Gastroesophageal sphincter (tissue), 3 donors: Measurements from ENCODE around the gene IQSEC1.

Experiments used
- CTCF ChIP-seq, 4 experiments: fragments of 200-600 bp in 2 of 4; fragments of 450-650 bp in 2 of 4; sonication (generic) in 1 of 4; IDR thresholded peaks; one replicate each; pipeline ENCODE4 v1.5.1; 2017 to 2019; ENCODE audit warnings: antibody characterized with exemption in 4 of 4, mild to moderate bottlenecking in 2 of 4, moderate library complexity in 2 of 4
- POLR2A ChIP-seq, 2 donors: fragments of 450-650 bp; IDR thresholded peaks; one replicate each; pipeline ENCODE4 v1.6.1; 2017; ENCODE audit warnings: antibody characterized with exemption in 2 of 2, mild to moderate bottlenecking in 2 of 2, moderate library complexity in 1 of 2

- TF ChIP-seq CTCF (IDR thresholded peaks at IDR 0.05) (no peak), POLR2A (IDR thresholded peaks at IDR 0.05) (no peak)
These were observed 7.5 kb downstream of the IQSEC1 start for GRCh38 chr3:13065727-13066126.
